Effector CD4-positive, alpha-beta T cell (primary cell): ENCODE measurements around the gene RFC3.

ENCODE experiments used
- DNase-seq: peaks from one replicate; pipeline ENCODE4 v3.0.0-alpha.2; 2020

RFC3 gene

GRCh38 chr13:33869005-33869404, 51.1 kb downstream of the RFC3 start:
- DNase-seq: no peak

GRCh38 chr13:33870046-33870668, 52.2 kb downstream of the RFC3 start:
- no peak for DNase-seq

- no peak for DNase-seq
Measured at GRCh38 chr13:33871207-33872004, 53.5 kb downstream of the RFC3 start.

- no peak for DNase-seq
Measured at GRCh38 chr13:33872005-33872351, 54.0 kb downstream of the RFC3 start.

- DNase-seq: no peak
Measured at GRCh38 chr13:33873251-33873908, 55.4 kb downstream of the RFC3 start.

GRCh38 chr13:33874871-33875270, 56.9 kb downstream of the RFC3 start:
- DNase-seq: no peak

GRCh38 chr13:33875618-33876401, 57.9 kb downstream of the RFC3 start:
- no peak for DNase-seq

- DNase-seq: no peak
Measured at GRCh38 chr13:33876716-33877394, 58.9 kb downstream of the RFC3 start.

- DNase-seq: no peak
Measured at GRCh38 chr13:33879118-33879517, 61.2 kb downstream of the RFC3 start.

GRCh38 chr13:33882804-33883203, 64.9 kb downstream of the RFC3 start:
- DNase-seq: no peak

- no peak for DNase-seq
Measured at GRCh38 chr13:33884531-33885220, 66.7 kb downstream of the RFC3 start.
